Measurements from ENCODE around the gene DUSP12. TPM values are rescaled to one million over a fixed set of nuclear protein-coding genes. Genes with fewer than 3 reads are reported as not detected.
"Not testable (repeated sequence)": the region's sequence is repeated elsewhere in the genome, so short reads cannot be mapped to it uniquely, and the experiment has no call there.

DUSP12 gene
- total RNA-seq, 1 experiment from 2014 or later: 54.7 TPM

DNA sequence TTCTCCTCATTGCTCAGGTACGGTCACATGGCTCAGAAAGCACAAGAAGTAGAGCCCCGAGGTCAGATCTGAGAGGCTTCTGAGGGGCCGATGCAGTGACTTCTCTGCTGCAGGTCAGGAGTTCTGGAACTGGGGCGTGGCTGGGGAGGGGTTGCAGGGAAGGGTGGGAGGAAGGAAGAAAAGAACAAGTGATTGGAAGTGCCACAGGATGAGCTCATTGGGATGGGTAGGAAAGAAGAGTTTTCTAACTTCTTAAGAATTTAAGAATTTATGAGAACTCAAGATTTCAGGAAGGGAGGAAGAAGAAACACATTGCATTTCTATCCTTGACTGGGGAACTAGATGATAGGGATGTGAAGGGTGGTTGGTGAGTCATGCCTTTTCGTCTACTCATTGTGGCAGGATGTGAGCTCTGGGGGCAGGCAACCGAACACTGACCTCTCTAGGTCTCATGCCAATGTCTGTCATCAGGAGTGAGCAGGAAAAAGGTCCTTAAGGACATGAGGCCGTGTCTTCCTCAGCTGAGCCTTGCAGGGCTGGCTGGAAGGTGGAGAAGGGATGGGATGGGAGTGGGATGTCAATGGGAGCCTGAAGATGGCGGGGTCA, 27.7 kb upstream of the DUSP12 start:
- Histone ChIP-seq H3K27me3 (no peaks in the 10 kb centered on the region), H3K4me3 (no peak overlapping the region), H3K9me3 (replicated peaks) (no peaks in the 10 kb centered on the region), H3K36me3 (no peaks in the 10 kb centered on the region), H3K4me1 (peaks cover 4% of the 10 kb centered on the region; the same call in 1 of the 2 replicates), H3K27ac (no peak overlapping the region)
- DNase-seq: peak in 1 of 2 experiments; percentile 17

DNA sequence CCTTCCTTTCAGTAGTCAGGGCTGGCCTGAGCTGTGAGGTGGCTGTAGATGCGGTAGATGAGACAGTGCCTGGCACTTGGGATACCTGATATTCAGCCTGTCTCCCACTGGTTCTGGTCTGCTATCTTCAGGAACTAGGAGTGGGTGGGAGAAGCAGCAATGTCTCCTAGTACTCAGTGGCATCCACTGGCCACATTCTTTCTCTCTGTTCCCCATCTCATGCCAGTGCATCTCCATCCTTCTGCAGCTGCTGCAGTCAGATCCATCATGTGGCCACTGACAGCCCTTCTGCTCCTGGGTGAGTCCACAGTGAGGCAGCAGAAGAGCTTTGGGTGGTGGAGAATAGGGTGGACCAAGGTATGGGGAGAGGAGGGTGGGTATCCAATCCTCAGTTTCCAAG, 27.2 kb upstream of the DUSP12 start:
- Histone ChIP-seq H3K4me3 (no peak overlapping the region), H3K36me3 (no peaks in the 10 kb centered on the region), H3K9me3 (replicated peaks) (no peaks in the 10 kb centered on the region), H3K27ac (no peak overlapping the region), H3K27me3 (no peaks in the 10 kb centered on the region), H3K4me1 (peaks cover 4% of the 10 kb centered on the region; the same call in 1 of the 2 replicates)
- no peak for DNase-seq

DNA sequence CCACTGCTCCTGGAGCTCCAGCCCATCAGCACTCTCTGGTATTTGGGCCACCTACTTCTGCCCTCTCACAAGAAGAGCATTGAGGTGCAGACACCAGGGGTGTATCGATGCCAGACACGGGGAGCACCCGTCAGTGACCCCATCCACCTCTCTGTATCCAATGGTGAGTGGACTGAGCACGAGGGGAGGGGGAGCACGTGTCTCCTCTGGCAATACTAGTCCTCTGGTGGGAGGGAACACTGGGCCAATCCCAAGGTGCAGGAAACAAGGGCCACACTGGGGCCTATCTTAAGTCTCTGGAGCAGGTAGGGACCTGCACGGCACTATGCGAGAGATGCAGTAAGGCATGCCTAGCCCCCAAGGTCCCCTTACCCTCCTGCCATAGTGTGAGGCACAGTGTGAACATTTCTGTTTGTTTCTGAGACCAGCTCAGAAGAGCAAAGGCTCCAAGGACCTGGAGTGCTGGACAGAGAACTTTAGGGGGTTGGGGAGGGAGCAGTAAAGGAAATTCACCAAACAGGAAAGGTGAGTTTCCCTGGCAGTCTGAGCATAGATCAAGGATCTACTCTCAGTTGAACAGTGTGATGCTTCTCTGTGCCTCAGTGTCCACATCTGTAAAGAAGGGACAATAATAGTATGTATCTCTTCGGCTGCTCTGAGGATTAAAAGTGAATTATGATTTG, 26.0 kb upstream of the DUSP12 start:
- DNase-seq: no peak
- Histone ChIP-seq H3K27me3 (no peaks in the 10 kb centered on the region), H3K4me3 (no peak overlapping the region), H3K4me1 (peaks cover 6% of the 10 kb centered on the region), H3K27ac (no peak overlapping the region), H3K36me3 (no peaks in the 10 kb centered on the region), H3K9me3 (replicated peaks) (no peaks in the 10 kb centered on the region)

DNA sequence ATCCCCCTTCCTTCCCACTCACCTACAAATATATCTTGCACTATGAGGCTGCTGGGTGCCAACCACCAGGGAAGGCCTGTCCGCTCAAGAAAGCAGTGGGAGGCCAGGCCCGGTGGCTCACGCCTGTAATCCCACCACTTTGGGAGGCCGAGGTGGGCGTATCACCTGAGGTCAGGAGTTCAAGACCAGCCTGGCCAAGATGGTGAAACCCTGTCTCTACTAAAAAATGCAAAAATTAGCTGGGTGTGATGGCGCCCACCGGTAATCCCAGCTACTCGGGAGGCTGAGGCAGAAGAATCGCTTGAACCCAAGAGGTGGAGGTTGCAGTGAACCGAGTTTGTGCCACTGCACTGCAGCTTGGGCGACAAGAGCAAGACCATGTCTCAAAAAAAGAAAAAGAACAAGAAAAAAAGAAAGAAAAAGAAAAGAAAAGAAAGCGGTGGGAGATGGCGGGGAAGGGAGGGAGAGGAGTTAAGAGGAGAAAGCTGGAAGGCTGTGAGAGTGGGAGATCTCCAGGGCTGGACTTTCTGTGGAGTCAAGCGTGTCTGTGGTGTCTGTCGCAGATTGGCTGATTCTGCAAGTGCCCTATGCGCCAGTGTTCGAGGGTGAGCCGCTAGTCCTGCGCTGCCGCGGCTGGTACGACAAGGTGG, 24.2 kb upstream of the DUSP12 start:
- H3K27ac ChIP-seq: peak overlapping the region; percentile 100
- not testable (repeated sequence) for H3K27me3 ChIP-seq

DNA sequence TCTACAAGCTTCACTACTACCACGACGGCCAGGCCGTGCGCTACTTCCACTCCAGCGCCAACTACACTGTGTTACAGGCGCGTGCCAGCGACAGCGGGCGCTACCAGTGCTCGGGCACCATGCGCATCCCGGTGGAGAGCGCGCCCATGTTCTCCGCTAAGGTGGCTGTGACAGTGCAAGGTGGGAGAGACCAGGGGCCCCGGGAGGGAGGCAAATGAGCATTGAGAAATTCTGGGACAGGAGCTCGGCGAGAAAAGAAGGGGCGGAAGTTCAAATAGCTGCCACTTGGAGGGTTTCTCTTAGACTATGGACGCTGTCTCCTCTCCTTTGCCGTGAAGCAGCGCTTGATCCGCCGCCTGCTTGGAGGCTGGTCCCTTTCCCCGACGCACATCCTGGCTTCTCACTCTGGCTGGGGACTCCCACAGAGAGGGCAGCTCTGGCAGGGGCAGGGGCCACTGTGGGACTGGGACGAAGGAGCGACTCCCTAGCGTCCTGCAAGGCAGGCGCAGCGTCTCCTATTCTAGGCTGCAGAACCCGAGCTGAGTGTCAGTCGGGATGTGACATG, 23.6 kb upstream of the DUSP12 start:
- H3K9me3 ChIP-seq (replicated peaks): no peaks in the 10 kb centered on the region
- H3K27ac ChIP-seq: peak overlapping the region; percentile 100
- DNase-seq: peak; percentile 51 to 63

More for the DNA sequence above, 24.2 kb upstream of the DUSP12 start:
- H3K4me1 ChIP-seq: peaks cover 22% of the 10 kb centered on the region
- H3K9me3 ChIP-seq (replicated peaks); H3K36me3 ChIP-seq: not testable (repeated sequence)
- peak overlapping the region; percentile 94 for H3K4me3 ChIP-seq
- peak; percentile 40 to 51 for DNase-seq

DNA sequence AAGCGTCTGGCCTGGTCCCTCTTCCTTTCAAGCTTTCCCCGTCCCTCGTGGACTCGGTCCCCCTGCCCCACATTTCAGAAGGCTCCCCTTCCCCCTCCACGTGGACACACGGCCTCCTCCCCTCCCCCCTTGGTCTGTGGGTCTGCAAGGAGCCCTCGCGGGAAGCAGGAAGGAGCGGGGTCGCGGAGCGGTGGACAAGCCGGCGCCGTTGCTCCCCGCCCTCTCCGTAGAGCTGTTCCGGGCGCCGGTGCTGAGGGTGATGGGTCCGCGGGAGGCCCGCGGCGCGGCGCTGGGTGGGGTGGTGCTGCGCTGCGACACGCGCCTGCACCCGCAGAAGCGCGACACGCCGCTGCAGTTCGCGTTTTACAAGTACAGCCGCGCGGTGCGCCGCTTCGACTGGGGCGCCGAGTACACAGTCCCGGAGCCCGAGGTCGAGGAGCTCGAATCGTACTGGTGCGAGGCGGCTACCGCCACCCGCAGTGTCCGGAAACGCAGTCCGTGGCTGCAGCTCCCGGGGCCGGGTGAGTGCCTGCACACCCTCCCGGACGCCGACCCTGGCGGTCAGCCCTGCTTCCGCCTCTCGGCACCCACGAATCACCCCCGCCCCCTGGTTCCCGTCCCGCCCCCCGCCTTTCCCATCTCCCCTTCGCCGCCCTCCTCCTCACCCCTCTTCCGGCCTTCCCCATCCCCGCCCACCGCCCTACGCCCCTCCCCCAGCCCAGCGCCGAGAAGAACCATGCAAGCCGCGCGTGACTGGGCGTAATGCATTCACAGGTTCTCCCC, 22.9 kb upstream of the DUSP12 start:
- H3K36me3 ChIP-seq: no peaks in the 10 kb centered on the region
- H3K27me3 ChIP-seq: no peaks in the 10 kb centered on the region
- H3K4me3 ChIP-seq: peak overlapping the region; percentile 94
- H3K27ac ChIP-seq: peak overlapping the region; percentile 100
- DNase-seq: peak; percentile 92 to 95
- no peaks in the 10 kb centered on the region for H3K9me3 ChIP-seq (replicated peaks)
- peaks cover 35% of the 10 kb centered on the region for H3K4me1 ChIP-seq

More for the DNA sequence above, 23.6 kb upstream of the DUSP12 start:
- H3K36me3 ChIP-seq: no peaks in the 10 kb centered on the region
- H3K4me1 ChIP-seq: peaks cover 28% of the 10 kb centered on the region
- H3K27me3 ChIP-seq: no peaks in the 10 kb centered on the region
- peak overlapping the region; percentile 94 for H3K4me3 ChIP-seq

DNA sequence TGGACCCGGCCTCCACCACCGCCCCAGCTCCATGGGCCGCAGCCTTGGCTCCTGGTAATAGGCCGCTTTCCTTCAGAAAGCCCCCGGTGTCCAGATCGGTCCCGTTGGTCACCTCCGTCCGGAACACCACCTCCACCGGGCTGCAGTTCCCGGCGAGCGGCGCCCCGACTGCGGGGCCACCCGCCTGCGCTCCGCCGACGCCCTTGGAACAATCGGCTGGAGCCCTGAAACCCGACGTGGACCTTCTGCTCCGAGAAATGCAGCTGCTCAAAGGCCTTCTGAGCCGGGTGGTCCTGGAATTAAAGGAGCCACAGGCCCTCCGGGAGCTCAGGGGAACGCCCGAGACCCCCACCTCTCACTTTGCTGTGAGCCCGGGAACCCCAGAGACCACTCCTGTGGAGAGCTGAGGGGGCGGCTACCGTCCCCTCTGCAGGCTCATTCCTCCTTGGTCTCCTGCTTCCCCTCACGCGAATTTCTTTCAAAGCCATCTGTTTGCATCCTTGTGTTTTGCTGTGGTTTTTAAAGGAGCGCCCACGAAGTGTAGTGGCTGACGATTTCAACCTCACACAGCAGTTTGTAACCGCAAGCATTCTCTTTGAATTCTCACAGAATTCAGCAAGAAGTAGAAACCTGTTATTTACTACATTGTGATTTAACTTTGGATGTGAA, 22.2 kb upstream of the DUSP12 start:
- DNase-seq: peak; percentile 54 to 68
- no peaks in the 10 kb centered on the region for H3K9me3 ChIP-seq (replicated peaks)

DNA sequence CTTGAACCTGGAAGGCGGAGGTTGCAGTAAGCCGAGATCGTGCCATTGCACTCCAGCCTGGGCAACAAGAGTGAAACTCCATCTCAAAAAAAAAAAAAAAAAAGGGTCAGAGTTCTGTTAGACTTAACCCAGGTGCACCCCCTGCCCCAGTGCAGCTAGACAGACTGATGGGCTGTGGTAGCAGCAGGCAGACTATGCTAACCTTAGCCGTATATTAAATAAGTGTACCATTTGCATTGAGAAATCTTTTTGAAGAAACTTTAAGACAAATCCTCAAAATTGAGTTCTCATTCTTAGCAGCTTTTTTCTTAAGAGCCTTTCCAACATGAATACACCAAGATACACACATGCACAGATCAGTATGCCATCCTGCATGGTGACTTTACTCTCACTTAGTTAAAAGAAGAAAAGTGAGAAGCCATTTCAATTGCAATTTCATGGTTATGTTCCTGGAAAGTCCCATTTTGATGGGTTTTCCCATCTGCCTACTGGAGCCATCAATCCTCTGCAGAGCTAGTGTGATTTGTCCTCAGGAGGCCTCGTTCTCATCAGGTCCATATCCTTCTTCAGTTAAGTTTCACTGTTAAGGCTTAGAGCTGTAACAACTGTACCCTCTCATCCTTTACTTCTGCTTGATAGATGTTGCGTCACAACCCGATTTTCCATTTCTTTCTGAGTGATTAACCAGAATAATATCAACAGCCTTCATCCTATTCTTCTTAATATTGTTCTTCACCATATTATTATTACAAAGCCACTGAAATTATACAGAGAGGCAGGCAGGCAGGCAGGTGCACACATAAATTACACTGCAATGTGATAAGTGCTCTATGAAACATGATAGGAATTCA, 21.0 kb upstream of the DUSP12 start:
- H3K27ac ChIP-seq: peak overlapping the region; percentile 100

More for the DNA sequence above, 22.2 kb upstream of the DUSP12 start:
- Histone ChIP-seq H3K4me1 (peaks cover 33% of the 10 kb centered on the region), H3K36me3 (no peaks in the 10 kb centered on the region), H3K27me3 (no peaks in the 10 kb centered on the region), H3K27ac (peak overlapping the region; percentile 100), H3K4me3 (peak overlapping the region; percentile 94)

DNA sequence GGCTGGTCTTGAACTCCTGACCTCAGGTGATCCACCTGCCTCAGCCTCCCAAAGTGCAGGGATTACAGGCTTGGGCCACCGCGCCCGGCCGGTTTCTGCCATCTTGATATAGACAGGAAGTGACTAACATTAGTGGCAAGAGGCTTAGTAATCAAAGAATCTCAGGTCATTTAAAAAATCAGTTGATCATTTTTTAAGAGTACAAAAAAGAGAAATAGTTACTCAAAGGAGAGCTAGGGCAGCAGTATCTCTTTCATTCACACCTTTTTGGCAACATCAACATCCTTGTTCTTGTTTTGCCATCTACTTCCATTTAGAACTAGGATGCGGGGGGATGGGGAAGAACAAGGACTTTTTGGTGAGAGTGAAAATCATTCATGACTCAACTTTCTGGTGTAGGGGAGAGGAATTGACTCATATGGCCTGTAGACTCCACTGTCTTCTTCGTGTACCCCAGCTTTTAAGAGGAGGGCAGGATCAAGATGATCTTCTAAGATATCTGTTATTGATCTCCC, 19.5 kb upstream of the DUSP12 start:
- peaks cover 32% of the 10 kb centered on the region for H3K4me1 ChIP-seq
- peak in 1 of 2 experiments; percentile 15 for DNase-seq
- no peak overlapping the region for H3K4me3 ChIP-seq

More for the DNA sequence above, 21.0 kb upstream of the DUSP12 start:
- H3K4me1 ChIP-seq: peaks cover 32% of the 10 kb centered on the region
- H3K27me3 ChIP-seq: no peaks in the 10 kb centered on the region
- peak overlapping the region; percentile 94 for H3K4me3 ChIP-seq
- H3K36me3 ChIP-seq: no peaks in the 10 kb centered on the region
- no peaks in the 10 kb centered on the region for H3K9me3 ChIP-seq (replicated peaks)
- peak; percentile 77 to 95 for DNase-seq

DNA sequence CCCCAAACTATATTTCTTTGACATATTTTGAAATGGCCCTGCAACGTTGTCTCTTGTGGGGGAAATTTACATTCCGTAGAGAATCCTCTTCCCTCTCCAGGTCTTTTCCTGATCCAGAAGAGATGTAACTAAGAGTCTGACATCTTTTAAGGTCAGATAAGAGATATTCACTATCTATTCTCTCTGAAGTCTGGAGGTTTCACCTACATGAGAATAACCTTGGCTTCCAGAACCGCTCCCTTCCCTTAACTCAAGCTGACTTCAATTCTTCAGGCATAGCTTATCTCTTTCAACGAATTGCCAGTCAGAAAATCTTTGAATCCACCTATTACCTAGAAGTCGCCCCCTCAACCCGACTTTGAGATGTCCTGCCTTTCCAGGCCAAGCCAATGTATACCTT, 18.3 kb upstream of the DUSP12 start:
- Histone ChIP-seq H3K9me3 (replicated peaks) (no peaks in the 10 kb centered on the region), H3K4me1 (peaks cover 32% of the 10 kb centered on the region), H3K27ac (peak overlapping the region; percentile 100; the same call in 1 of the 2 replicates), H3K36me3 (no peaks in the 10 kb centered on the region), H3K27me3 (no peaks in the 10 kb centered on the region), H3K4me3 (no peak overlapping the region)
- no peak for DNase-seq

More for the DNA sequence above, 19.5 kb upstream of the DUSP12 start:
- no peaks in the 10 kb centered on the region for H3K9me3 ChIP-seq (replicated peaks)
- H3K27me3 ChIP-seq: no peaks in the 10 kb centered on the region
- peak overlapping the region; percentile 100 for H3K27ac ChIP-seq
- H3K36me3 ChIP-seq: no peaks in the 10 kb centered on the region

DNA sequence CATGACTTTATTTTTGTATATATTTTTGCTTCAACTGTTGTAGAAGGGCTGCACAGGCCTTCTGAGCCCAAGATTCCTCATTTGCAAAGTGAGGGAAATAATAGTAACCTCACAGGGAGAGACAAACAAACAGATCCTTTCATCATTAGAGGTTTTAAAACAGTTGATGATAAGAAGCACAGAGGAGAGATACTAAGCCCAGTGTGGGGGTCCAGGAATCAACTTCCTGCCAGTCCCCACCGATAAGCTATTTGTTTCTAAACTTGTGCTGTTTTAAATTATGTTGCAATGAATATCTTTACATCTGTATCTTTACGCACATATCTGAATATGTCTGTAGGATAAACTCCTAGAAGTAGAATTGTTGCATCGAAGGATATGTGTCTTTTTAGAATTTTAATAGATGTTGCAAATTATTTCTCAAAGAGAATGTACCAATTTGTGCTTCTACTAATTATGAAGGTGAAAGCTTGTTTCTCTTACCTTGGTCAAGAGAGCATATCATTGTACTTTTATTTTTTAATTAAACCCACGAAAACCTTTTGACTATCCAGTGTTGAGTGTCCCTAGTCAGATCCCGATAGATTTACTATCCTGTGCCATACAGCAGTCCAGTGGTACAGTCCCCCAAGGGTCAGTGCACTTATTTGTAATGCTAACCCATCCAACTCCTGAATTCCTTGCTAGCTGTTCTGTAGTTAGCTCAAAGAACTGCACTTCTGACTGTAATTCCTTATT, 17.4 kb upstream of the DUSP12 start:
- no peak for DNase-seq
- no peak overlapping the region for H3K27ac ChIP-seq
- no peaks in the 10 kb centered on the region for H3K36me3 ChIP-seq

DNA sequence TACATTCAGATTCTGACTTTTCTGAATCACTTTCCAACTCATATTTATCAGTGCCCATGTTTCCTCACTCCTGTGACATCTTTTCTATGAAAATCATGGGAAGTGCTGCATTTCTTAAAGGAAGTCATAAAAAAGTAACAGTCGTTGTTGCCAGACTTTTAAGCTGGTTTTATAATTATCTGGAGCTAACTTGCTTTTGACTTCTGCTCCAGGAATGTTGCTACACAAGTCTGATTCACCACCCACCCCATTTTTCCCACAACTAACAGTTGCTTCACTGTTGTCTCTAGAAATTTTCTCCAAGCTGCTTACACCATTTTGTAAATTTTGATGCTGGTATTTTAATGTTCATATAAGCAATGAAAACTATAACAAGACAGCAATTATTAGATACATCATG, 16.1 kb upstream of the DUSP12 start:
- H3K4me3 ChIP-seq: no peak overlapping the region
- H3K36me3 ChIP-seq: no peaks in the 10 kb centered on the region
- peaks cover 31% of the 10 kb centered on the region for H3K4me1 ChIP-seq
- DNase-seq: no peak
- no peak overlapping the region for H3K27ac ChIP-seq
- no peaks in the 10 kb centered on the region for H3K9me3 ChIP-seq (replicated peaks)
- H3K27me3 ChIP-seq: no peaks in the 10 kb centered on the region

More for the DNA sequence above, 17.4 kb upstream of the DUSP12 start:
- Histone ChIP-seq H3K4me1 (peaks cover 32% of the 10 kb centered on the region), H3K4me3 (no peak overlapping the region), H3K27me3 (no peaks in the 10 kb centered on the region), H3K9me3 (replicated peaks) (no peaks in the 10 kb centered on the region)

Data from SJCRH30 (cell line).